MV-4-11 (cell line): ENCODE measurements around the gene UGT3A1.

Source experiments
- DNase-seq: peaks from one replicate; lab custom pipeline; 2025; lab: John Stamatoyannopoulos, UW

UGT3A1 gene

DNA sequence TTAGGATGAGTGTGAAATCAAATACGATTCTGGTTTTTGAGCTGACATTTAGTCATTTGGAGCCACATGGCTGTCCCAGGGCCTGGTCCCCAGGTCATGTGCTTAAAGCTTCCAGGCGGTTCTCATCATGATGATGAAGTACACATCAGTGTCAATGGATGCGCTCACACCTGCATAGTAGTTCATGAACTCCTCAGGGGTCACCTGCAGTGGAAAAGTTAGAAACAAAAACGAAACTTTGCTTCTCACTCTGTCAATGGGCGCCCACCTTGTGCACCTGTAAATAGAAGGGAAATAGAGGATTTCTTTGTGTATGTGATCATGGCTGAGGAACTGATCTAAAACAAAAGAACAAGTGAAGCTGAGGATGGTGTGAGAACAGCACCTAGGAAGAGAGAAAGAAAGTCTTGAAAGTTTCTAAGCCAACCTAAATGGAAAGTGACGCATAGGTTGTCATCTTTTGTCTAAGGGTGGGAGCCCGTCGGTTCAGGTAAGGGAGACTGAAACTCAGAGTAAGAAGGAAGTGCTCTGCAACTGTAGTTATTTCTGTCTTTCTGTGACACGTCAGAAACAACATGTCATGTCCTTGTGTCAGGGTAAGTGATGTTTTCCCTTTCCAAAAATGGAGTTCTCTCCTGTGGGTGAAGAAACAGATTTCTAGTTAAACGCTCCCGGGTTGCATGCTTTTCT lies 86.6 kb downstream of the UGT3A1 start:
- DNase-seq = no peak

DNA sequence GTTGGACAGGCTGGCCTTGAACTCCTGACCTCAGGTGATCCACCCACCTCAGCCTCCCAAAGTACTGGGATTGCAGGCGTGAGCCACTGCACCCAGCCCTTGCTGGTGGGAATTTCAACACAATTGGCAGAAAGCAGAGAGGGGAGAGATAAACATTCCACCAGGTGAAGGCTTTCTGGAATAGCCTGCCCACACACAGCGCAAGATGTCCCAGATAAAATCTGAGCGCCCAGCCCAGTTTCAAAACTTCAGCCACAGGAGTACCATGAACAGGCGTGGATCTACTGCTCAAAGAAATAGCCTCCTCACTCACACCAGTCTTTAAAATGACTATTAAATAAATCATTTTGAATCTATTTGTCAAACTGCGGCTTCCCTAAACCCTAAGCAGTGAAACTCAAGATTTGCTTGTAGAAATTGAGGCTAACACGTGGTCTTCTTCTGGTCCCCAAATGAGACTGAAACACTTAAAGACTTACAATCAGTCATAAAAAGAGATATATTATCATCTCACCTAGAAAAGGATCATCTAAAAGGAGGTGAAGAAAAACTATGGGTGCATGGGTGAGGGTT lies 87.5 kb downstream of the UGT3A1 start:
- no peak for DNase-seq

DNA sequence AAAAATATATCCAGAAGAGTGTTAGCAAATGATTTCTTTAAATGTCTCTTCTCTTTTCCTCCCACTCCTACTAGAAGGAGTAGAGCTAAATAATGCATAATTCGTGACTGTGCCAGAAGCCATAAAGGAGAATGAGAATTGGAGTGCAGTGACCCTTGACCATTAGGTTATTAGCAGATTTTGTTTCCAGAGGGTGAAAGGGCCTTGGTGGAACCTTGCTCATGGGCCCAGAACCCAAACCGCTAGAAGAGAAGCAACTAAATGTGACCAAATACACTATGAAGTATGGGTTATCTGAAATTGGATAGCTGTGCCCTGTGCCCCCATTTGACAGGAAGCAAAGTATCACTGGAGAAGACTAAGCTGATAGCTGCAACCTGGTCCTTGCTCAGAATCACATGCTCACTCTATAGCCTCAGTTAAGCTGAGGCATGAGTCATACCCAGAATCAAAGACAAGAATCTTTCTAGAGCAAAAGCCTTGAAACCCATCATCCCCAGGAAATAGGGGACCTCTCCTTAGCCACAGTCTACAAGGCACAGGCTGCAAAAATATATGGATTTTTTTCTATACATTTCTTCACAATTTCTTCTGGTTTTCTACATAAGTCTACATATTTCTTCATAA lies 89.0 kb downstream of the UGT3A1 start:
- peak; percentile 55 for DNase-seq
